GM12865 (cell line): ENCODE results near the gene LYSET.
"Not testable (repeated sequence)": the region's sequence is repeated elsewhere in the genome, so short reads cannot be mapped to it uniquely, and the experiment has no call there.

Source experiments
- DNase-seq: peaks from one replicate; pipeline ENCODE4 v3.0.0; 2010; ENCODE audit warnings: low read depth
- H3K4me3 ChIP-seq: 2 replicates; pipeline ENCODE4 v1.5.1; 2011; ENCODE audit warnings: mild to moderate bottlenecking, low read depth, low read length, control low read depth
- CTCF ChIP-seq: IDR thresholded peaks from 2 replicates; pipeline ENCODE4 v1.5.1; 2011; ENCODE audit warnings: low read length, control low read depth, low read depth, inconsistent platforms; ENCODE audit not compliant: insufficient read depth; ENCODE audit errors: missing control alignments

Gene LYSET

GRCh38 chr14:93231129-93231979 lies 46.2 kb downstream of the LYSET start:
- no peak for TF ChIP-seq CTCF
- DNase-seq: no peak
- H3K4me3 ChIP-seq: peak overlapping the region; percentile 28

GRCh38 chr14:93232159-93232558 lies 47.0 kb downstream of the LYSET start:
- DNase-seq: no peak
- H3K4me3 ChIP-seq: no peak overlapping the region
- no peak for TF ChIP-seq CTCF

- not testable (repeated sequence) for H3K4me3 ChIP-seq
Measured at GRCh38 chr14:93233078-93233477, 48.0 kb downstream of the LYSET start.

GRCh38 chr14:93234798-93235197 lies 49.7 kb downstream of the LYSET start:
- H3K4me3 ChIP-seq: no peak overlapping the region
- no peak for DNase-seq
- no peak for TF ChIP-seq CTCF

More at GRCh38 chr14:93233078-93233477, 48.0 kb downstream of the LYSET start:
- DNase-seq: not testable (repeated sequence)
